ENCODE measurements around the gene NRXN3. TPM values are rescaled to one million over a fixed set of nuclear protein-coding genes. Genes with fewer than 3 reads are reported as not detected.

Gene NRXN3
- polyA plus RNA-seq, 1 of the 3 experiments (the other 2 are of a cell fraction): 1.6 TPM

GRCh38 chr14:78754059-78754458 lies 583.9 kb downstream of the NRXN3 start (continued):
- TF ChIP-seq RCOR1 (IDR thresholded peaks at IDR 0.05; ENCODE audit: low read length): no peak
- TF ChIP-seq GABPA (IDR thresholded peaks at IDR 0.05; ENCODE audit: low read depth): no peak
- no peak for TF ChIP-seq MXI1 (IDR thresholded peaks at IDR 0.05; ENCODE audit: low read depth, low read length)
- TF ChIP-seq TEAD4 (IDR thresholded peaks at IDR 0.05; ENCODE audit: borderline replicate concordance, insufficient read depth): no peak
- no peak for TF ChIP-seq RFX5 (IDR thresholded peaks at IDR 0.05; ENCODE audit: low read length)
- TF ChIP-seq FOSL2 (IDR thresholded peaks at IDR 0.05; ENCODE audit: borderline replicate concordance, low read depth): no peak

- H3K36me3 ChIP-seq (replicated peaks in 1 of 2; ENCODE audit: control insufficient read depth in 1 of 2, insufficient read depth in 2 of 2, low read length in 1 of 2): no peaks in the 10 kb centered on the region
- TF ChIP-seq SMC3 (IDR thresholded peaks at IDR 0.05; ENCODE audit: low read depth, low read length) (peak; percentile 56), MXI1 (IDR thresholded peaks at IDR 0.05; ENCODE audit: low read depth, low read length) (no peak), MAX (IDR thresholded peaks at IDR 0.05; ENCODE audit: low read depth) (no peak), POLR2AphosphoS5 (IDR thresholded peaks at IDR 0.05; ENCODE audit: low read depth, low read length) (no peak), EP300 (IDR thresholded peaks at IDR 0.05; ENCODE audit: borderline replicate concordance in 1 of 2, low read depth in 1 of 2, low read length in 1 of 2) (no peak), RAD21 (IDR thresholded peaks at IDR 0.05; ENCODE audit: low read length) (peak; percentile 71), RFX5 (IDR thresholded peaks at IDR 0.05; ENCODE audit: low read length) (no peak), IRF3 (IDR thresholded peaks at IDR 0.05; ENCODE audit: low read depth, low read length) (no peak), REST (IDR thresholded peaks at IDR 0.05; ENCODE audit: low read depth, low read length) (no peak), TCF12 (IDR thresholded peaks at IDR 0.05) (no peak), ELF1 (IDR thresholded peaks at IDR 0.05) (no peak), CTCF (IDR thresholded peaks at IDR 0.05) (peak; percentile 57), FOXM1 (IDR thresholded peaks at IDR 0.05; ENCODE audit: low read depth) (no peak), GABPA (IDR thresholded peaks at IDR 0.05; ENCODE audit: low read depth) (no peak), MEF2A (IDR thresholded peaks at IDR 0.05; ENCODE audit: borderline replicate concordance, low read depth) (no peak), TEAD4 (IDR thresholded peaks at IDR 0.05; ENCODE audit: borderline replicate concordance, insufficient read depth) (no peak)
- ChIA-PET POLR2A (no interaction called here), CTCF (interaction anchor here (0.6 to 3.0 kb wide), 17 partner anchors 8 to 192 kb away, joined by 3 to 9 read pairs (median 4); no protein-coding TSS in a partner anchor)
- no peak overlapping the region for H3K4me2 ChIP-seq
- no peaks in the 10 kb centered on the region for H3K79me2 ChIP-seq (ENCODE audit: insufficient read depth)
- H3K27me3 ChIP-seq (ENCODE audit: insufficient read depth): no peaks in the 10 kb centered on the region
- DNase-seq: peak; percentile 37
- no peak overlapping the region for H3K27ac ChIP-seq (ENCODE audit: low read depth in 2 of 2, low read length in 1 of 2)
- no peaks in the 10 kb centered on the region for H3K9me3 ChIP-seq
- no peak overlapping the region for H2AFZ ChIP-seq (ENCODE audit: low read depth)
- H4K20me1 ChIP-seq (ENCODE audit: insufficient read depth): no peaks in the 10 kb centered on the region
- WGBS (ENCODE audit: low lambda C conversion rate): 41% methylated on average over 4 of the region's 4 CpGs
- no peaks in the 10 kb centered on the region for H3K9me2 ChIP-seq
- H3K4me1 ChIP-seq (ENCODE audit: control insufficient read depth in 1 of 2, insufficient read depth in 2 of 2, low read depth in 1 of 2, low read length in 1 of 2): no peaks in the 10 kb centered on the region
- no peak overlapping the region for H3K9ac ChIP-seq
- H3K4me3 ChIP-seq (ENCODE audit: low read depth in 2 of 2, low read length in 1 of 2): no peak overlapping the region; a peak in 1 of 4 replicates
- H3F3A ChIP-seq (replicated peaks; ENCODE audit: insufficient read depth): no peaks in the 10 kb centered on the region
These were observed 588.2 kb downstream of the NRXN3 start for GRCh38 chr14:78758333-78758732.

Data from SK-N-SH (cell line).